ENCODE measurements around the gene KIF4A.
"Not testable (repeated sequence)": the region's sequence is repeated elsewhere in the genome, so short reads cannot be mapped to it uniquely, and the experiment has no call there.

The KIF4A gene

GRCh38 chrX:70289168-70289792 is 624 bp upstream of the KIF4A start:
- no peak for DNase-seq

GRCh38 chrX:70292788-70293187 is 2.9 kb downstream of the KIF4A start:
- no peak for DNase-seq

- DNase-seq = no peak
Observed at GRCh38 chrX:70293621-70294020, 3.7 kb downstream of the KIF4A start.

- DNase-seq = no peak
Observed at GRCh38 chrX:70301716-70302115, 11.8 kb downstream of the KIF4A start.

- DNase-seq = no peak
Observed at GRCh38 chrX:70313503-70313902, 23.6 kb downstream of the KIF4A start.

GRCh38 chrX:70322784-70323183 is 32.9 kb downstream of the KIF4A start:
- DNase-seq = no peak

- not testable (repeated sequence) for DNase-seq
Observed at GRCh38 chrX:70323628-70324027, 33.7 kb downstream of the KIF4A start.

GRCh38 chrX:70324326-70324725 is 34.4 kb downstream of the KIF4A start:
- DNase-seq = no peak

- DNase-seq = no peak
Observed at GRCh38 chrX:70331161-70331560, 41.3 kb downstream of the KIF4A start.

- no peak for DNase-seq
Observed at GRCh38 chrX:70332600-70332999, 42.7 kb downstream of the KIF4A start.

GRCh38 chrX:70336767-70337166 is 46.9 kb downstream of the KIF4A start:
- peak; percentile 70 for DNase-seq

GRCh38 chrX:70338290-70338689 is 48.4 kb downstream of the KIF4A start:
- DNase-seq = peak; percentile 89

- DNase-seq = no peak
Observed at GRCh38 chrX:70343435-70343834, 53.5 kb downstream of the KIF4A start.

- no peak for DNase-seq
Observed at GRCh38 chrX:70346418-70347070, 56.6 kb downstream of the KIF4A start.

GRCh38 chrX:70348825-70349224 is 58.9 kb downstream of the KIF4A start:
- DNase-seq = not testable (repeated sequence)

- not testable (repeated sequence) for DNase-seq
Observed at GRCh38 chrX:70349367-70350125, 59.6 kb downstream of the KIF4A start.

- no peak for DNase-seq
Observed at GRCh38 chrX:70352496-70352895, 62.6 kb downstream of the KIF4A start.

GRCh38 chrX:70353514-70353913 is 63.6 kb downstream of the KIF4A start:
- DNase-seq = no peak

GRCh38 chrX:70354716-70355115 is 64.8 kb downstream of the KIF4A start:
- DNase-seq = no peak

GRCh38 chrX:70359458-70359857 is 69.6 kb downstream of the KIF4A start:
- DNase-seq = no peak

GRCh38 chrX:70360366-70360765 is 70.5 kb downstream of the KIF4A start:
- no peak for DNase-seq

GRCh38 chrX:70368731-70369130 is 78.8 kb downstream of the KIF4A start:
- DNase-seq = not testable (repeated sequence)

- DNase-seq = peak; percentile 73
Observed at GRCh38 chrX:70386235-70386634, 96.3 kb downstream of the KIF4A start.

GRCh38 chrX:70398899-70399298 is 109.0 kb downstream of the KIF4A start:
- peak; percentile 72 for DNase-seq

Measured in MV-4-11 (cell line).